Stimulated activated naive CD8-positive, alpha-beta T cell treated with anti-CD3 and anti-CD28 coated beads, Interleukin-15, amount 100 ng/mL, for 72 hours (primary cell): Measurements from ENCODE around the gene JAK1.
A peak's percentile ranks its signal among the peaks of the same experiment; 100 is the strongest.
"Not testable (repeated sequence)": the region's sequence is repeated elsewhere in the genome, so short reads cannot be mapped to it uniquely, and the experiment has no call there.

ENCODE experiments used
- ATAC-seq: fragments of 150-1000 bp; cut with Tn5 transposase; 2 replicates; pipeline ENCODE4 v1.10.0; 2021; ENCODE audit warnings: mild to moderate bottlenecking, moderate library complexity
- DNase-seq, 2 donors: peaks; one replicate each; pipeline ENCODE4 v3.0.0; 2021 to 2022
- H3K27ac Mint-ChIP-seq, 2 donors: one replicate each; pipeline ENCODE4 v1.8.0; 2022; ENCODE audit warnings: mild to moderate bottlenecking in 2 of 2, mixed read lengths in 2 of 2, moderate library complexity in 2 of 2
- H3K27me3 Mint-ChIP-seq: one replicate; pipeline ENCODE4 v1.8.0; 2022; ENCODE audit warnings: mixed read lengths
- H3K4me1 Mint-ChIP-seq: one replicate; pipeline ENCODE4 v1.8.0; 2022; ENCODE audit warnings: mild to moderate bottlenecking, mixed read lengths
- H3K4me3 Mint-ChIP-seq, 2 donors: one replicate each; pipeline ENCODE4 v1.8.0; 2022; ENCODE audit warnings: mild to moderate bottlenecking in 2 of 2, mixed read lengths in 2 of 2, moderate library complexity in 1 of 2
- H3K9me3 Mint-ChIP-seq, 2 donors: one replicate each; pipeline ENCODE4 v1.8.0; 2022; ENCODE audit warnings: mixed read lengths in 2 of 2

The JAK1 gene

DNA sequence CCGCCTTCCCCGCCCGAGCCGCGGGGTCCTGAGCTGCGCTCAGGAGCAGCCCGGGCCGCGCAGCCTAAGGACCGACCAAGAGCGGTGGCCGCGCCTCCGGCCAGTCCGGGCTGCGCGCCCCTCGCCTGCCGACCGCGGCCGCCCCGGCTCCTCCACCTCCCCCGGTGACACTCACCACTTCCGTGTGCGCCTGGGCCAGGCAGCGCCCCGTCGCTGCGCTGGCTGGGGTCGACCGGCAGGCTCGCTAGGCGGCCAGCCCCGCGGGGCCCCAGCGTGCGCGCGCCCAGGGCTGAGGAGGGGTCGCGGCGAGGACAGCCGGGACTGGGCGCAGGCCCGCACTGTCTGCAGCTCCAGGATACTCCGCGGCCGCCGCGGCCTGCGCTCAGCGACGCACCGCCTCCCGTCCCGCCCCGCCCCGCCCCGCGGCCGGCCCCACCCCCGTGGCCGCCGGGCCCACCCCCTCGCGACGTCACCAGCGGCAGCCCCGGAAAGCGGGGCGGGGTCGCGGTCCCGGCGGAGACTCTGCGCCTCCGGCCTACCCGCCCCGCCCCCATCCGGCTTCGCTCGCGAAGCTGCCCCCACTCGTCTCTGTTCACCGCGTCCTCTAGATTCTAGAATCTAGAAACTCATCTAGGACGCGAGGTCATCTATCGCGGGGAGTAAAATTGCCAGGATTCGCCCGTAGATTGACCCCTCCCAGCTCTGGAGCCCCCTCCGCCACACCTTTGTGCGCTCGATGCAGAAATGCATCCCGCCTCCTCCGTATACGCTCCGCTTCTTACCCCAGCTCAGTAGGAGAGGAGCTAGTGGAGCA is at the start of gene JAK1:
Gene JAK1, minus strand, starts transcription at position 392 of the 814 bp plus-strand sequence. CDS start 80,285 bp downstream, outside the sequence.
- H3K4me1 Mint-ChIP-seq: peaks cover 42% of the 10 kb centered on the region
- ATAC-seq: peak; percentile 86
- H3K4me3 Mint-ChIP-seq: peak within 1 kb of the TSS; percentile 91 to 94
- DNase-seq: peak; percentile 85 to 88
- H3K27me3 Mint-ChIP-seq: no peaks in the 10 kb centered on the region
- H3K9me3 Mint-ChIP-seq: no peaks in the 10 kb centered on the region
- H3K27ac Mint-ChIP-seq: peak within 1 kb of the TSS; percentile 95 to 99

DNA sequence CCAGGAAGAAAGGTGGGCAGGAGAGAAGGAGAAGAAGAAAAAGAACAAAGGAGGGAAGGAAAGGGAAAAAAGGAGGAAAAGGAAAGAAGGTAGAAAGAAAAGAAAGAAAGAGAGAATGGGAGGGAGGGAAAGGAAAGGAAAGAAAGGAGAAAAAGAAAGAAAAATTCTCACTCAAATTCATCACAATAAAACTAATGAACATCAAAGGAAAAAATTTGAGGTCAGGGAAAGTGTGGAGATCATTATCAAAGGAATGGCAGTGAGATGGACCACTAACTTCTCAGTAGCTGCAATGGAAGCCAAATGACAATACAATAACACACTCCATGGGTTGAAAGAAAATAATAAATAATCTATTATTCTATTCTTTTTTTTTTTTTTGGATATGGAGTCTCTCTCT is 48.0 kb upstream of the JAK1 start:
- Mint-ChIP-seq H3K4me3 (no peak overlapping the region), H3K27ac (no peak overlapping the region), H3K9me3 (peaks cover 4 to 22% of the 10 kb centered on the region in 2 donors), H3K27me3 (no peaks in the 10 kb centered on the region), H3K4me1 (peaks cover 33% of the 10 kb centered on the region)
- no peak for ATAC-seq
- no peak for DNase-seq

DNA sequence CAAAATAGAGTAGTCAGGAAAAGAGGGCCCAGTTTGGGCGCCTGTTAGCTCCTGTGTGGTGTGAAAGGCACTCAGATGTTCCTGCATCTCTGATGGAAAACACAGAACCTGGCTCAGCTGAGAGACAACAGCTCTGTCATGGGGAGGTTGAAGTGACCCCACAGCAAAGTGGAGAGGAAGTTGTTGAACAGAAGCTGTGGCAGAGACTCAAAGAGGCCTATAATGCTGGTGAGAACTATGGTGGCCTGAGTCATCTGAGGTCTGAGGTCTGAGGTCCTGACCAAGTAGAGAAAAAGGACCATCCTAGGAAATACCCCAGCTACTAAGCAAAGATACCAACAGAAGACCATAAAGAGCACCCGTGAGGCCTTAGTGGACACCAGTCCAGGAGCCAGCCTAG is 45.6 kb upstream of the JAK1 start:
- peak; percentile 96 for ATAC-seq
- H3K4me3 Mint-ChIP-seq: peak overlapping the region; percentile 8 to 20
- H3K27me3 Mint-ChIP-seq: no peaks in the 10 kb centered on the region
- DNase-seq: peak; percentile 27 to 61
- peaks cover 4 to 22% of the 10 kb centered on the region in 2 donors for H3K9me3 Mint-ChIP-seq
- H3K27ac Mint-ChIP-seq: peak overlapping the region; percentile 72 to 78
- H3K4me1 Mint-ChIP-seq: peaks cover 49% of the 10 kb centered on the region

DNA sequence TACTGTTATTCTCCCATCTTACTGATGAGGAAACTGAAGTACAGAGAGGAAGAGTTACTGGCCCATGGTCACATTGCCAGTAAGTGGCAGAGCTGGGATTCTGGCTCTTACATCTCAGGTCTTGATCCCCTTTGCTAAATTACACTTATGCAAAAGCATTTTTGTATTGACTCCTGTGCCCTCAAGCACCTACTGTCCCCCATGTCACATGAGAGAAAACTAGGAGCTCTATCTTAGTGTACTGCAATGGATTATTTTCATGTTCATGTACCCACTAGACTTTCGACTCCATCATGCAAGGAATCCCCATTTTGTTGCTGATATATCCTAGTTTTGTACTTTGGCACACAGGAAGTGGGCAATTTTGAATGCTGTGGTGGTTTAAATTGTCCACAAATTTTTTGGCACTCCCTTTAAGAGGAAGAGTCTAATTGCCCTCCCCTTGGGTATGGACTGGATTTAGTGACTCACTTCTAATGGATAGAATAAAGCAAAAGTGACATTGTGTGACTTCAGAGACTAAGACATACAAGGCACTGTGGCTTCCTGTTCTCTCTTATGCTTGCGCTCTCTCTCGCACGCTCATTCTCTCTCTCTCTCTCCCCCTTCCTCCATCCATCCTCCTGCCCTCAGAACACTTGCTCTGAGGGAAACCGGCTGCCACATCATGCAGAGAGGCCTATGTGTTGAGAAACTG is 43.5 kb upstream of the JAK1 start:
- H3K27me3 Mint-ChIP-seq: peaks cover 4% of the 10 kb centered on the region
- peak overlapping the region; percentile 47 to 64 for H3K4me3 Mint-ChIP-seq
- ATAC-seq (peak; percentile 58), DNase-seq (no peak)
- peaks cover 4 to 22% of the 10 kb centered on the region in 2 donors for H3K9me3 Mint-ChIP-seq
- H3K27ac Mint-ChIP-seq: peak overlapping the region in 1 of 2 donors; percentile 77
- H3K4me1 Mint-ChIP-seq: peaks cover 49% of the 10 kb centered on the region

DNA sequence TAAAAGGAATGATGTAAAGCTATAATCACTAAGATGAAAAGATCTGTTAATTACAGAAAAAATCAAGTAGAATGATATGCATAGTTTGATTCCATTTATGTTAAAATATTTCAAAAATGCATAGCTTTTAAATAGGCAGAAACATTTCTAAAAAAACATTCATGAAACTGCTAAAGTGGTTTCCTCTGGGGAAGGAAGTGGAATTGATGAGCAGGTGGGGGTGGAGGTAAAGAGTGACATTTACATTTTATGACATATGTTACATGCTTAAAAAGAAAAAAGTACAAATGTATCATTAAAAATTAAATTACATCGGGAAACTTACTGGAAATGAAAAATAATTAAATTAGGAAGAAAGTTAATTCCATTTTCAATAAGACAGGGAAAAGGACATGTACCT is 42.8 kb upstream of the JAK1 start:
- H3K9me3 Mint-ChIP-seq: peaks cover 4 to 19% of the 10 kb centered on the region in 2 donors
- ATAC-seq: no peak

DNA sequence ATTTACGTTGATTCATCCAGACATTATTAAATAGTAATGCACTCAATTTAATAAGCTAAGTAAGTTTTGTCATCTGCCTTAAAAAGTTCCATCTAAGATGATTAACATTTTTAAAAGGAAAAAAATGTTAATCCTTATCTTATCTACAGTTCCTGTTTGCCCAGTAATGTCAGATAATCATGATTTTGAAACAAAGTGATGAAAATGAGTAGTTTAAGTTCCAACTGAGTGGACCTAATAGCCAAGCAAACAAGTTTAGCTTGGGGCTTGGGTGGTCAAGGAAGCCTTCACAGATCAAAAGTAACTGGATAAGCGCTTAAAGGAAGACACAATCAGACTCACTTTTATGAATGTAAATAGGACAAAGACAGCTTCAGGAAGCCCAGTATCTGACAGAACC is 40.5 kb upstream of the JAK1 start:
- H3K4me3 Mint-ChIP-seq: no peak overlapping the region
- peaks cover 4 to 14% of the 10 kb centered on the region in 2 donors for H3K9me3 Mint-ChIP-seq
- DNase-seq (no peak), ATAC-seq (no peak)
- no peak overlapping the region for H3K27ac Mint-ChIP-seq
- peaks cover 54% of the 10 kb centered on the region for H3K4me1 Mint-ChIP-seq
- peaks cover 7% of the 10 kb centered on the region for H3K27me3 Mint-ChIP-seq

More for the DNA sequence above, 42.8 kb upstream of the JAK1 start:
- no peak for DNase-seq
- H3K4me1 Mint-ChIP-seq: peaks cover 47% of the 10 kb centered on the region
- H3K4me3 Mint-ChIP-seq: peak overlapping the region; percentile 64 to 65
- peak overlapping the region in 1 of 2 donors; percentile 85 for H3K27ac Mint-ChIP-seq
- H3K27me3 Mint-ChIP-seq: peaks cover 7% of the 10 kb centered on the region

DNA sequence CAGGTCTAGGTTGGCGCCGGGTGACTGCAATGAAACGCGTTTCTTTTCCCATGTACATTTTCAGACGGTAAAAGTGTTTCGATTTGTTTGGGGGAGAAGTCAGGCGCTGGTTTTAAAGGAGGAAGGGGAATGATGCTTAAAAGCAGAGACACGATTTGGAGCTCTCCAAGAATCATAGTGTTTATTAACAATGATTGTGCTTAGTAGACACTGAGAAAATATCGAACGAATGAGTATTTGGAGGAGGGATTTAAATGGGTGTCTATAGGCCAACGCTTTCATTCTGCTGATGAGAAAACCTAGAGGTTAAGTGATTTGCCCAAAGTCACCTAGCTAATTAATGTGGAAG is 36.9 kb upstream of the JAK1 start:
- Mint-ChIP-seq H3K27ac (peak overlapping the region in 1 of 2 donors; percentile 67), H3K4me1 (peaks cover 39% of the 10 kb centered on the region), H3K4me3 (peak overlapping the region; percentile 76 to 87), H3K9me3 (peaks cover 7 to 11% of the 10 kb centered on the region in 2 donors), H3K27me3 (peaks cover 7% of the 10 kb centered on the region)
- ATAC-seq (no peak), DNase-seq (no peak)

DNA sequence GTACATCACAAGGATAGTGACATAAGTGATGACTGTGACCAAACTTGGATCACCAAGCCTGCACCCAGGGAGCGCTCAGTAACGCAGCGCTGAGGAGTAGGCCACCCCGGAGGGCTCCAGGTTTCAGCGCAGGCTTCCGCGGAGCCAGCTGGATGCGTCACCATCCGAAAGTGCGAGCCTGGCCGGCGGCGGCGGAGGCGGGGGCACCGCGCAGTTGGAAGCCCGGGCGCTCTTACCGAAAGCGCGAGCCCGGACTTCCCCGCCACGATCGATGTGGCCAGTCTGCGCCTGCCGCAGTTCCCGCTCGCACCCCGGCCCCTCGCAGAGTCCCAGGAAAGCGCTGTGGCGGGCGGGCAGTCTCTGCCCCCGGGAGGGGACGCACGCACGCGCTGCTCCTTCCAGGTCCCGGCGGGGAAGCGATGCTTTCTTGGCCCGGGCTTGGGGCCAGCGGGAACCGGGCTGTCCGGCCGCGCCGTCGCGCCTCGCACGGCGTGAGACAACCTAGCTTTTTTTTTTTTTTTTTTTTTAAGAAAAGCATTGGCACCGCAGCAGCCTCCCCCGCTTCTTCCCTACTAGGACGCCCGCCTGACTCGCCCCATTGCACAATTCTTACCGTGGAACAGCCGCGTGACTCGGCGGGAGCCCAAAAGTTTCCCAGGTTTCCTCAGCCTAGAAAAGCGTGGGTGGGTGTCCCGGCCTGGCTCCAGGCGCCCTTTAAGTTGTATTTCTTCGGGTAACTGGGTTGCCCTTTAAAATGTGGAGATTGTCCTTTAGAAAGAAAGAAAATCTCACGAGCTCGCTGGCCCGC is 36.4 kb upstream of the JAK1 start:
- DNase-seq (peak; percentile 78 to 87), ATAC-seq (peak; percentile 93)
- peak overlapping the region; percentile 15 to 67 for H3K27ac Mint-ChIP-seq
- H3K27me3 Mint-ChIP-seq: peaks cover 7% of the 10 kb centered on the region
- H3K4me1 Mint-ChIP-seq: peaks cover 34% of the 10 kb centered on the region
- H3K9me3 Mint-ChIP-seq: peaks cover 11 to 12% of the 10 kb centered on the region in 2 donors
- peak overlapping the region; percentile 76 to 87 for H3K4me3 Mint-ChIP-seq

DNA sequence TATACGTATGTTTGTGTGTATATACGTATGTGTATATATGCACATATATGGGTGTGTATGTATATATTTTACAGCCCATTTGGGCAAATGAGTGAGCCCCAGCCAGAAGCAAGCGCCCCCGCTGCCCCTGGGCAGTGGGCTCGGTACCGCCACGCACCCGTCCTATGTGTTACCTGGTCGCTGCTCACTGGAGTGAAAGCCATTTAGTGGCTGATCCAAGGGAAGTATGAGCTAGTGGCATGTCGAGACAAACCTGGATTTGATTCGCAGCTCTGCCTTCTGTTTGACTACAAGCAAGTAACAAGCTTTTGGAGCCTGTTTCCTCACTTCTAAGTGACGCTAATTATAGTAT is 35.8 kb upstream of the JAK1 start:
- no peak for DNase-seq
- Mint-ChIP-seq H3K4me1 (peaks cover 33% of the 10 kb centered on the region), H3K4me3 (peak overlapping the region; percentile 76 to 87), H3K9me3 (peaks cover 11 to 15% of the 10 kb centered on the region in 2 donors), H3K27me3 (peaks cover 7% of the 10 kb centered on the region), H3K27ac (peak overlapping the region in 1 of 2 donors; percentile 28)
- ATAC-seq: peak; percentile 22

DNA sequence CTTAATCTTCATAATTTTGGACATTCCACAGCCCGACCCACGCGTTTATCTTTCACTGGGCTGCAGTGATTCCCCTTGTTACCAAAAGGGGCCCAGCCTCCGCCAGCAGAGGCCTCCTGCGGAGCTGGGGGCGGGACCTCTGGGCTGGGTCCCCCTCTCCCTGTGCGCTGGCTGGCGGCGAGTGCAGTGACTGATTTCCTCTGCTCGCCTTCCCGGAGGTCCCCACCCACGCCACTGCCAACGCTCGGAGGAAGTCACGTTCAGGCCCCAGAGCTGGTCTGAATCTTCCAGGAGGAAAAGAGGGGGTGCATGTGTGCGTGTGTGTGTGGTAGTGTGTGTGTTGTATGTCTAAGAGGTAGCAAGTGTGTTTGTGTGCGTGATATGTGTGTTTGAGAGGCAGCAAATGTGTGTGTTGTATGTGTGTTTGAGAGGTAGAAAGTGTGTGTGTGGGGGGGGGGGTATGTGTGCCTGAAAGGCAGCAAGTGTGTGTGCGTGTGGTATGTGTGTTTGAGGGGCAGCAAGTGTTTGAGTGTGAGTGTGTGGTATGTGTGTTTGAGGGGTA is 35.0 kb upstream of the JAK1 start:
- peaks cover 11 to 15% of the 10 kb centered on the region in 2 donors for H3K9me3 Mint-ChIP-seq
- peaks cover 33% of the 10 kb centered on the region for H3K4me1 Mint-ChIP-seq
- peak; percentile 73 for ATAC-seq
- H3K27ac Mint-ChIP-seq: peak overlapping the region; percentile 1 to 63
- DNase-seq: peak; percentile 68 to 78
- H3K4me3 Mint-ChIP-seq: peak overlapping the region; percentile 76 to 87
- peaks cover 7% of the 10 kb centered on the region for H3K27me3 Mint-ChIP-seq

DNA sequence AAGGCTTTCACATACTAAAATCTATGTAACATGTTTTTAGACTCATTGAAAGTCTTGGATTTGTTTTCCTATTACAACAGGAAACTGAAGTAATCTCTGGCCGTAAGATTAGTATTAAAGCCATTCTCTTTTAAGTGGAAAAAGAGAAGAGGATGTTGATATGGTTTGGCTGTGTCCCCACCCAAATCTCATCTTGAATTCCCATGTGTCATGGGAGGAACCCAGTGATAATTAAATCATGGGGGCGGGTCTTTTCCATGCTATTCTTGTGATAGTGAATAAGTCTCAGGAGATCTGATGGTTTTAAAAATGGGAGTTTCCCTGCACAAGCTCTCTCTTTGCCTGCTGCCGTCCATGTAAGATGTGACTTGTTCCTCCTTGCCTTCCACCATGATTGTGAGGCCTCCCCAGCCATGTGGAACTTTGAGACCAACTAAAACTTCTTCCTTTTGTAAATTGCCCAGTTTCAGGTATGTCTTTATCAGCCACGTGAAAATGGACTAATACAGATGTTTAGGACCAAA is 32.1 kb upstream of the JAK1 start:
- H3K9me3 Mint-ChIP-seq: peaks cover 11 to 15% of the 10 kb centered on the region in 2 donors
- not testable (repeated sequence) for ATAC-seq, H3K27me3 Mint-ChIP-seq, H3K4me3 Mint-ChIP-seq, DNase-seq, H3K27ac Mint-ChIP-seq
- peaks cover 30% of the 10 kb centered on the region for H3K4me1 Mint-ChIP-seq

DNA sequence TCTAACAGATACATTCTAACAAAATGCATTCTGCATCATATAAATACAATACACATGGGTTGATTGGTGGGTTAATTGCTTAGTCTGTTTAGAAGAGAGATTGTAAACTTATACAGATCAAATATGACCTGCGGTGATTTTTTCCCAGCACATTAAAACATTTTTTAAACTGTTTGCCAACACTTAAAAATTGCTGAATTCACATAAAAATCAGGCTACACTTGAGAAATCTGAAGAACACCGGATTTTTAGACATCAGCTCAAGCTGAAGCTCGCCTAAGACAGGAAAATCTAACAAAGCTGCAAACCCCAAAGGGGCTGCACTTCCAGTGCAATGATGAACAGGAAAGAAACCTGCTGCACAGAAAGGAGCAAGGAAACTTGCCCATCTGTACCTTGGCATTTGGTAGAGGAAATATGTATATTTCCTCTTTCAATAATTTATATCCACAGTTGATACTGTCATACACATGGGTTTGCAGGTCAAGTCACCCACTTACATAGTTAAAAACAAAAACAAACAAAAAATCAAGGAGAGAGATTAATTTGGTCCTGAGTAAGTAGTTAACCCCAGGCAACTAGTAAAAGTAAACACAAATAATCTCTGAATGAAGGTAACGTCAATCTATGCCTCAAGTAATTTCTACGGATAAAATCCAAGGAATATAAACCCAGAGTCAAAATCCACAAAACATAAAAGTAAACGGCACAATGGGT is 30.4 kb upstream of the JAK1 start:
- Mint-ChIP-seq H3K27ac (no peak overlapping the region), H3K4me3 (no peak overlapping the region), H3K27me3 (no peaks in the 10 kb centered on the region), H3K9me3 (peaks cover 11 to 15% of the 10 kb centered on the region in 2 donors), H3K4me1 (peaks cover 17% of the 10 kb centered on the region)
- ATAC-seq: no peak
- DNase-seq: no peak

DNA sequence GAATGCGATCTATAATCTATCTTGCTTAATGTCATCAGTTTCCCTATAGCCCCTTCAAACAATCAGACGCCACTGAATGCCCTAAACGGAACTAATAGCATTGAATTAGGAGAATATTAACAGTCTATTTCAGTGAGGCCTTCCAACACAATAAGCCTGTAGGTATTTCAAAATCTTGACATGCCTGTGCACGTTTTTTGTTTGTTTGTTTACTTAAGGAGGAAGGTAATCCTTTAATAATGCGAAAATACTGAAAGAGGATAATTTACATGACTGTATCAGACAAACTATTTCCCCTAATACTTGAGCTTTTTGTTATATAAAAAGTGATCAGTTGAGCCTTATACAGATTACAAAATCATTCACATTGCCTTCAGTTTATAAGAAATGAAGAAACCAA is 29.0 kb upstream of the JAK1 start:
- ATAC-seq: no peak
- H3K27me3 Mint-ChIP-seq: no peaks in the 10 kb centered on the region
- H3K4me1 Mint-ChIP-seq: peaks cover 7% of the 10 kb centered on the region
- no peak overlapping the region for H3K4me3 Mint-ChIP-seq
- H3K9me3 Mint-ChIP-seq: peaks cover 11 to 15% of the 10 kb centered on the region in 2 donors
- no peak for DNase-seq
- H3K27ac Mint-ChIP-seq: no peak overlapping the region
